Central memory CD8-positive, alpha-beta T cell (primary cell): Measurements from ENCODE around the gene PDXP.

Source experiments
- ATAC-seq: fragments of 150-1000 bp; cut with Tn5 transposase; replicated peaks from 2 replicates; pipeline ENCODE4 v1.10.0; 2022; ENCODE audit warnings: mild to moderate bottlenecking, moderate FRiP score, moderate number of reproducible peaks; ENCODE audit not compliant: poor library complexity, severe bottlenecking; ENCODE audit errors: extremely low read depth
- DNase-seq, 2 donors: peaks; one replicate each; pipeline ENCODE4 v3.0.0; 2021; ENCODE audit warnings: low spot score in 2 of 2
- H3K27ac Mint-ChIP-seq: one replicate; pipeline ENCODE4 v1.8.0; 2022; ENCODE audit warnings: low read depth, mild to moderate bottlenecking, moderate library complexity, mixed read lengths
- H3K27me3 Mint-ChIP-seq: one replicate; pipeline ENCODE4 v1.8.0; 2022; ENCODE audit warnings: mixed read lengths
- H3K36me3 Mint-ChIP-seq: one replicate; pipeline ENCODE4 v1.8.0; 2022; ENCODE audit warnings: mild to moderate bottlenecking, moderate library complexity, mixed read lengths; ENCODE audit not compliant: insufficient read depth
- H3K4me1 Mint-ChIP-seq: one replicate; pipeline ENCODE4 v1.8.0; 2022; ENCODE audit warnings: mixed read lengths
- H3K4me3 Mint-ChIP-seq: one replicate; pipeline ENCODE4 v1.8.0; 2022; ENCODE audit warnings: mild to moderate bottlenecking, moderate library complexity, mixed read lengths
- H3K9me3 Mint-ChIP-seq: one replicate; pipeline ENCODE4 v1.8.0; 2022; ENCODE audit warnings: mixed read lengths

The PDXP gene

DNA sequence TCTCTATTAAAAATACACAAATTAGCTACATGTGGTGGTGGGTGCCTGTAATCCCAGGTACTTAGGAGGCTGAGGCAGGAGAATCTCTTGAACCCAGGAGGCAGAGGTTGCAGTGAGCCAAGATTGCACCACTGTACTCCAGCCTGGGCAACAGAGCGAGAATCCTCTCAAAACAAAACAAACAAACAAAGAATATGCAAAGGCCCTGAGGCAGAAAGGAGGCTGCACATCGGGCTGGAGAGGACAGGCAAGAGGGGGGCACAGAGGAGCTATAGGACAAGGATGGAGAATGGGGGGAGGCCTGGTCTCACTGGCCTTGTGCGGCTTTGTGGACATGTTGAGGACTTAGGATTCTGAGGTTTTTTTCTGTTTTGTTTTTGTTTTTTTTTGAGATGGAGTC is 46.7 kb downstream of the PDXP start:
- no peak overlapping the region for H3K4me3 Mint-ChIP-seq
- ATAC-seq (no peak), DNase-seq (no peak)
- H3K4me1 Mint-ChIP-seq: no peaks in the 10 kb centered on the region
- H3K36me3 Mint-ChIP-seq: no peaks in the 10 kb centered on the region
- no peaks in the 10 kb centered on the region for H3K27me3 Mint-ChIP-seq
- no peak overlapping the region for H3K27ac Mint-ChIP-seq
- H3K9me3 Mint-ChIP-seq: no peaks in the 10 kb centered on the region

- DNase-seq (no peak), ATAC-seq (no peak)
- Mint-ChIP-seq H3K4me1 (no peaks in the 10 kb centered on the region), H3K27me3 (no peaks in the 10 kb centered on the region), H3K4me3 (no peak overlapping the region), H3K9me3 (no peaks in the 10 kb centered on the region), H3K36me3 (no peaks in the 10 kb centered on the region), H3K27ac (no peak overlapping the region)
Observed at GRCh38 chr22:37708580-37709444, 50.3 kb downstream of the PDXP start.

- ATAC-seq (no peak), DNase-seq (no peak)
- Mint-ChIP-seq H3K36me3 (no peaks in the 10 kb centered on the region), H3K4me1 (no peaks in the 10 kb centered on the region), H3K4me3 (no peak overlapping the region), H3K9me3 (no peaks in the 10 kb centered on the region), H3K27ac (no peak overlapping the region), H3K27me3 (no peaks in the 10 kb centered on the region)
Observed at GRCh38 chr22:37709445-37709765, 50.9 kb downstream of the PDXP start.

- Mint-ChIP-seq H3K27ac (no peak overlapping the region), H3K4me1 (no peaks in the 10 kb centered on the region), H3K4me3 (no peak overlapping the region), H3K27me3 (no peaks in the 10 kb centered on the region), H3K9me3 (no peaks in the 10 kb centered on the region), H3K36me3 (no peaks in the 10 kb centered on the region)
- DNase-seq (no peak), ATAC-seq (no peak)
Observed at GRCh38 chr22:37710675-37711074, 52.2 kb downstream of the PDXP start.

- H3K9me3 Mint-ChIP-seq: no peaks in the 10 kb centered on the region
- ATAC-seq (no peak), DNase-seq (no peak)
- no peaks in the 10 kb centered on the region for H3K4me1 Mint-ChIP-seq
- H3K27me3 Mint-ChIP-seq: no peaks in the 10 kb centered on the region
- H3K36me3 Mint-ChIP-seq: no peaks in the 10 kb centered on the region
- no peak overlapping the region for H3K27ac Mint-ChIP-seq
- no peak overlapping the region for H3K4me3 Mint-ChIP-seq
Observed at GRCh38 chr22:37711490-37711889, 53.0 kb downstream of the PDXP start.

GRCh38 chr22:37713761-37714160 is 55.2 kb downstream of the PDXP start:
- Mint-ChIP-seq H3K27ac (no peak overlapping the region), H3K4me3 (no peak overlapping the region), H3K9me3 (no peaks in the 10 kb centered on the region), H3K4me1 (no peaks in the 10 kb centered on the region), H3K27me3 (no peaks in the 10 kb centered on the region), H3K36me3 (no peaks in the 10 kb centered on the region)
- ATAC-seq: no peak
- no peak for DNase-seq

GRCh38 chr22:37714634-37715033 is 56.1 kb downstream of the PDXP start:
- no peak overlapping the region for H3K4me3 Mint-ChIP-seq
- no peaks in the 10 kb centered on the region for H3K9me3 Mint-ChIP-seq
- no peak overlapping the region for H3K27ac Mint-ChIP-seq
- no peaks in the 10 kb centered on the region for H3K27me3 Mint-ChIP-seq
- ATAC-seq: no peak
- DNase-seq: no peak
- H3K36me3 Mint-ChIP-seq: peaks cover 1% of the 10 kb centered on the region
- peaks cover 3% of the 10 kb centered on the region for H3K4me1 Mint-ChIP-seq

DNA sequence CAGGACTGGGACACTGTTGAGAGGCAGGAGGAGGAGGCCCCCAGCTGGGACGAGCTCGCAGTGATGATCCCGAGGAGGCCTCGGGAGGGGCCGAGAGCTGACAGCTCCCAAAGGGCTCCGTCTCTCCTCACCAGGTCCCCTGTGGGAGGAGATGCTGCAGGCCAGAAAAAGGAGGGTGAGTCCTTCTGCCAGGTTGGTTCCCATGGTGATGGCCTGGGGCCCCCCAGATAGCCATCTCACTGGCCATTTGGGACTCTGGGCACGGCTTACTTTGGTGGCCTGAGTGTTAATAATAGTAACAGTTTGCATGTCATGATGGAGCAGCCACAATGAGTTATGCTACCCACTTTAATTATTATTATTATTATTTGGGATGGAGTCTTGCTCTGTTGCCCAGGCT is 57.2 kb downstream of the PDXP start:
- no peak for DNase-seq
- H3K4me3 Mint-ChIP-seq: no peak overlapping the region
- H3K36me3 Mint-ChIP-seq: peaks cover 1% of the 10 kb centered on the region
- no peak for ATAC-seq
- H3K9me3 Mint-ChIP-seq: no peaks in the 10 kb centered on the region
- H3K4me1 Mint-ChIP-seq: peaks cover 6% of the 10 kb centered on the region
- H3K27me3 Mint-ChIP-seq: no peaks in the 10 kb centered on the region
- H3K27ac Mint-ChIP-seq: no peak overlapping the region
